Esophagus squamous epithelium (tissue), 4 donors: Measurements from ENCODE around the gene MT1F.

Source experiments
- POLR2A ChIP-seq, 4 donors: fragments of 450-650 bp; IDR thresholded peaks; one replicate each; pipeline ENCODE4 v1.6.1; 2017; ENCODE audit warnings: antibody characterized with exemption in 4 of 4, mild to moderate bottlenecking in 4 of 4, moderate library complexity in 3 of 4
- TF ChIP-seq, protein P1 (sequence below), 6 experiments: fragments of 450-650 bp in 4 of 6; fragments of 200-600 bp in 2 of 6; sonication (generic) in 2 of 6; IDR thresholded peaks; one replicate each; pipeline ENCODE4 v1.5.1; 2016 to 2019; ENCODE audit warnings: antibody characterized with exemption in 6 of 6, mild to moderate bottlenecking in 4 of 6, moderate library complexity in 4 of 6

DNA sequence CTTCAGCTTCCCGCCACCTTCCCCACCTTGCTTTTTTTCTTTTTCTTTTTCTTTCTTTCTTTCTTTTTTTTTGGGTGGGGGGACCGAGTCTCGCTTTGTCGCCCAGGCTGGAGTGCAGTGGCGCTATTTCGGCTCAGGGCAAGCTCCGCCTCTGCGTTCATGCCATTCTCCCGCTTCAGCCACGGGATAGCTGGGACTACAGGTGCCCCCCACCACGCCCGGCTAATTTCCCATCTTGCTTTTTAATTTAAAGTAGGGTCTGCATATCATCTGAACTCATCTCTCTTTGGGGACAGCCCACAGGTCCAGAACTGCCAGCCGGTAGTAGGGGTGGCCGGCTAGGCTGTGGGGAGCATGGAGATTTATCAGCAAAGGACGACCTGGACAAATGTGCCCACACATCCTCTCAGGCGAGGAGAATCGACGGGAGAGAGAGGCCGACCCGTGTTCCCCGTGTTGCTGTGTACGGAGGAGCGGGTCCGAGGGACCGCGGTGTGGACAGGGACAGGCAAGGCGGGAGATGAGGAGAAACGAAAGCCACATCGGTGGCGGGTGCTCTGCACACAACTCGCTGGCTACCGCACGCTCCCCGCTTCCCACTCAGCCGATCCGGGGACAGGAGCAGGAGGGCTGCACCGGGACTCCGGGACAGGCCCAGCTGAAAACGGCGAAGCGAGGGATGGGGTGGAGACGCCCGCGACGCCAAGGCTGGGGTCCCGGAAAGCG lies 22.9 kb upstream of the MT1F start:
- TF ChIP-seq, protein P1, sequence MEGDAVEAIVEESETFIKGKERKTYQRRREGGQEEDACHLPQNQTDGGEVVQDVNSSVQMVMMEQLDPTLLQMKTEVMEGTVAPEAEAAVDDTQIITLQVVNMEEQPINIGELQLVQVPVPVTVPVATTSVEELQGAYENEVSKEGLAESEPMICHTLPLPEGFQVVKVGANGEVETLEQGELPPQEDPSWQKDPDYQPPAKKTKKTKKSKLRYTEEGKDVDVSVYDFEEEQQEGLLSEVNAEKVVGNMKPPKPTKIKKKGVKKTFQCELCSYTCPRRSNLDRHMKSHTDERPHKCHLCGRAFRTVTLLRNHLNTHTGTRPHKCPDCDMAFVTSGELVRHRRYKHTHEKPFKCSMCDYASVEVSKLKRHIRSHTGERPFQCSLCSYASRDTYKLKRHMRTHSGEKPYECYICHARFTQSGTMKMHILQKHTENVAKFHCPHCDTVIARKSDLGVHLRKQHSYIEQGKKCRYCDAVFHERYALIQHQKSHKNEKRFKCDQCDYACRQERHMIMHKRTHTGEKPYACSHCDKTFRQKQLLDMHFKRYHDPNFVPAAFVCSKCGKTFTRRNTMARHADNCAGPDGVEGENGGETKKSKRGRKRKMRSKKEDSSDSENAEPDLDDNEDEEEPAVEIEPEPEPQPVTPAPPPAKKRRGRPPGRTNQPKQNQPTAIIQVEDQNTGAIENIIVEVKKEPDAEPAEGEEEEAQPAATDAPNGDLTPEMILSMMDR (IDR thresholded peaks at IDR 0.05): no peak
- no peak for TF ChIP-seq POLR2A (IDR thresholded peaks at IDR 0.05)
